ENCODE data around the gene LYAR.

LYAR gene

GRCh38 chr4:4327652-4328121, 37.7 kb upstream of the LYAR start:
- peaks cover 3% of the 10 kb centered on the region for H3K27me3 ChIP-seq (replicated peaks; ENCODE audit: control insufficient read depth, insufficient read depth, low read length)
- no peak overlapping the region for H3K4me3 ChIP-seq (ENCODE audit: low read length)
- peaks cover 7% of the 10 kb centered on the region for H3K4me1 ChIP-seq (ENCODE audit: control insufficient read depth, insufficient read depth, low read length)
- peaks cover under 1% of the 10 kb centered on the region for H3K36me3 ChIP-seq (ENCODE audit: control insufficient read depth, insufficient read depth, low read length, severe bottlenecking)
- H3K9ac ChIP-seq (ENCODE audit: low read length), result no peak overlapping the region
- peaks cover 4% of the 10 kb centered on the region for H3K9me3 ChIP-seq (ENCODE audit: control insufficient read depth, low read length)
- peak; percentile 6 for DNase-seq (ENCODE audit: low read depth)

- H3K9me3 ChIP-seq (ENCODE audit: control insufficient read depth, low read length), result peaks cover 4% of the 10 kb centered on the region
- H3K4me3 ChIP-seq (ENCODE audit: low read length), result no peak overlapping the region
- H3K27me3 ChIP-seq (replicated peaks; ENCODE audit: control insufficient read depth, insufficient read depth, low read length), result no peaks in the 10 kb centered on the region
- peaks cover 7% of the 10 kb centered on the region for H3K4me1 ChIP-seq (ENCODE audit: control insufficient read depth, insufficient read depth, low read length)
- no peak overlapping the region for H3K9ac ChIP-seq (ENCODE audit: low read length)
- H3K36me3 ChIP-seq (ENCODE audit: control insufficient read depth, insufficient read depth, low read length, severe bottlenecking), result peaks cover 16% of the 10 kb centered on the region
- DNase-seq (ENCODE audit: low read depth), result no peak
Observed at GRCh38 chr4:4326166-4326565, 36.2 kb upstream of the LYAR start.

GRCh38 chr4:4325321-4325720, 35.4 kb upstream of the LYAR start:
- no peak for DNase-seq (ENCODE audit: low read depth)

GRCh38 chr4:4323705-4324534, 34.0 kb upstream of the LYAR start:
- no peaks in the 10 kb centered on the region for H3K9me3 ChIP-seq (ENCODE audit: control insufficient read depth, low read length)
- peaks cover 7% of the 10 kb centered on the region for H3K4me1 ChIP-seq (ENCODE audit: control insufficient read depth, insufficient read depth, low read length)
- H3K36me3 ChIP-seq (ENCODE audit: control insufficient read depth, insufficient read depth, low read length, severe bottlenecking), result peaks cover 28% of the 10 kb centered on the region
- no peaks in the 10 kb centered on the region for H3K27me3 ChIP-seq (replicated peaks; ENCODE audit: control insufficient read depth, insufficient read depth, low read length)
- no peak for DNase-seq (ENCODE audit: low read depth)
- H3K4me3 ChIP-seq (ENCODE audit: low read length), result no peak overlapping the region
- no peak overlapping the region for H3K9ac ChIP-seq (ENCODE audit: low read length)

More at GRCh38 chr4:4325321-4325720, 35.4 kb upstream of the LYAR start:
- Histone ChIP-seq H3K9ac (ENCODE audit: low read length) (no peak overlapping the region), H3K9me3 (ENCODE audit: control insufficient read depth, low read length) (peaks cover 4% of the 10 kb centered on the region), H3K36me3 (ENCODE audit: control insufficient read depth, insufficient read depth, low read length, severe bottlenecking) (peaks cover 24% of the 10 kb centered on the region), H3K27me3 (replicated peaks; ENCODE audit: control insufficient read depth, insufficient read depth, low read length) (no peaks in the 10 kb centered on the region), H3K4me3 (ENCODE audit: low read length) (no peak overlapping the region), H3K4me1 (ENCODE audit: control insufficient read depth, insufficient read depth, low read length) (peaks cover 7% of the 10 kb centered on the region)

- H3K27me3 ChIP-seq (replicated peaks; ENCODE audit: control insufficient read depth, insufficient read depth, low read length), result no peaks in the 10 kb centered on the region
- H3K4me3 ChIP-seq (ENCODE audit: low read length), result no peak overlapping the region
- no peak for DNase-seq (ENCODE audit: low read depth)
- H3K9ac ChIP-seq (ENCODE audit: low read length), result no peak overlapping the region
- no peaks in the 10 kb centered on the region for H3K9me3 ChIP-seq (ENCODE audit: control insufficient read depth, low read length)
- peaks cover 28% of the 10 kb centered on the region for H3K36me3 ChIP-seq (ENCODE audit: control insufficient read depth, insufficient read depth, low read length, severe bottlenecking)
- H3K4me1 ChIP-seq (ENCODE audit: control insufficient read depth, insufficient read depth, low read length), result no peaks in the 10 kb centered on the region
Observed at GRCh38 chr4:4321951-4322688, 32.2 kb upstream of the LYAR start.

- Histone ChIP-seq H3K4me1 (ENCODE audit: control insufficient read depth, insufficient read depth, low read length) (no peaks in the 10 kb centered on the region), H3K36me3 (ENCODE audit: control insufficient read depth, insufficient read depth, low read length, severe bottlenecking) (peaks cover 34% of the 10 kb centered on the region), H3K4me3 (ENCODE audit: low read length) (no peak overlapping the region), H3K27me3 (replicated peaks; ENCODE audit: control insufficient read depth, insufficient read depth, low read length) (no peaks in the 10 kb centered on the region), H3K9me3 (ENCODE audit: control insufficient read depth, low read length) (no peaks in the 10 kb centered on the region), H3K9ac (ENCODE audit: low read length) (no peak overlapping the region)
- DNase-seq (ENCODE audit: low read depth), result no peak
Observed at GRCh38 chr4:4320951-4321714, 31.2 kb upstream of the LYAR start.

- DNase-seq (ENCODE audit: low read depth), result no peak
- H3K4me1 ChIP-seq (ENCODE audit: control insufficient read depth, insufficient read depth, low read length), result no peaks in the 10 kb centered on the region
- H3K36me3 ChIP-seq (ENCODE audit: control insufficient read depth, insufficient read depth, low read length, severe bottlenecking), result peaks cover 40% of the 10 kb centered on the region
Observed at GRCh38 chr4:4320528-4320927, 30.6 kb upstream of the LYAR start.

GRCh38 chr4:4317496-4318232, 27.7 kb upstream of the LYAR start:
- peaks cover 61% of the 10 kb centered on the region for H3K36me3 ChIP-seq (ENCODE audit: control insufficient read depth, insufficient read depth, low read length, severe bottlenecking)
- no peaks in the 10 kb centered on the region for H3K9me3 ChIP-seq (ENCODE audit: control insufficient read depth, low read length)
- DNase-seq (ENCODE audit: low read depth), result no peak

More at GRCh38 chr4:4320528-4320927, 30.6 kb upstream of the LYAR start:
- Histone ChIP-seq H3K9me3 (ENCODE audit: control insufficient read depth, low read length) (no peaks in the 10 kb centered on the region), H3K4me3 (ENCODE audit: low read length) (no peak overlapping the region), H3K27me3 (replicated peaks; ENCODE audit: control insufficient read depth, insufficient read depth, low read length) (no peaks in the 10 kb centered on the region), H3K9ac (ENCODE audit: low read length) (no peak overlapping the region)

GRCh38 chr4:4316150-4316495, 26.2 kb upstream of the LYAR start:
- Histone ChIP-seq H3K4me1 (ENCODE audit: control insufficient read depth, insufficient read depth, low read length) (no peaks in the 10 kb centered on the region), H3K36me3 (ENCODE audit: control insufficient read depth, insufficient read depth, low read length, severe bottlenecking) (peaks cover 47% of the 10 kb centered on the region), H3K4me3 (ENCODE audit: low read length) (no peak overlapping the region), H3K27me3 (replicated peaks; ENCODE audit: control insufficient read depth, insufficient read depth, low read length) (no peaks in the 10 kb centered on the region), H3K9ac (ENCODE audit: low read length) (no peak overlapping the region), H3K9me3 (ENCODE audit: control insufficient read depth, low read length) (no peaks in the 10 kb centered on the region)
- DNase-seq (ENCODE audit: low read depth), result no peak

More at GRCh38 chr4:4317496-4318232, 27.7 kb upstream of the LYAR start:
- H3K9ac ChIP-seq (ENCODE audit: low read length), result no peak overlapping the region
- H3K27me3 ChIP-seq (replicated peaks; ENCODE audit: control insufficient read depth, insufficient read depth, low read length), result no peaks in the 10 kb centered on the region
- H3K4me3 ChIP-seq (ENCODE audit: low read length), result no peak overlapping the region
- no peaks in the 10 kb centered on the region for H3K4me1 ChIP-seq (ENCODE audit: control insufficient read depth, insufficient read depth, low read length)

- H3K4me1 ChIP-seq (ENCODE audit: control insufficient read depth, insufficient read depth, low read length), result no peaks in the 10 kb centered on the region
- no peaks in the 10 kb centered on the region for H3K27me3 ChIP-seq (replicated peaks; ENCODE audit: control insufficient read depth, insufficient read depth, low read length)
- no peak for DNase-seq (ENCODE audit: low read depth)
- H3K4me3 ChIP-seq (ENCODE audit: low read length), result no peak overlapping the region
- H3K9me3 ChIP-seq (ENCODE audit: control insufficient read depth, low read length), result no peaks in the 10 kb centered on the region
- no peak overlapping the region for H3K9ac ChIP-seq (ENCODE audit: low read length)
- H3K36me3 ChIP-seq (ENCODE audit: control insufficient read depth, insufficient read depth, low read length, severe bottlenecking), result peaks cover 42% of the 10 kb centered on the region
Observed at GRCh38 chr4:4315461-4316149, 25.7 kb upstream of the LYAR start.

Measured in adipocyte (in vitro differentiated cells).